ACHN (cell line): ENCODE measurements around the gene DUOX1.
"Not testable (repeated sequence)": the region's sequence is repeated elsewhere in the genome, so short reads cannot be mapped to it uniquely, and the experiment has no call there.

ENCODE experiments used
- DNase-seq: peaks from one replicate; pipeline ENCODE4 v3.0.0-alpha.2; 2015
- in situ Hi-C: cut with HindIII; loops from 2 replicates; pipeline ENCODE4 v1.10.0; 2017; ENCODE audit warnings: low sequenced_read_pairs, low pct_ligation_motif_present, low pct_unique_long_range_greater_than_20kb

The DUOX1 gene

DNA sequence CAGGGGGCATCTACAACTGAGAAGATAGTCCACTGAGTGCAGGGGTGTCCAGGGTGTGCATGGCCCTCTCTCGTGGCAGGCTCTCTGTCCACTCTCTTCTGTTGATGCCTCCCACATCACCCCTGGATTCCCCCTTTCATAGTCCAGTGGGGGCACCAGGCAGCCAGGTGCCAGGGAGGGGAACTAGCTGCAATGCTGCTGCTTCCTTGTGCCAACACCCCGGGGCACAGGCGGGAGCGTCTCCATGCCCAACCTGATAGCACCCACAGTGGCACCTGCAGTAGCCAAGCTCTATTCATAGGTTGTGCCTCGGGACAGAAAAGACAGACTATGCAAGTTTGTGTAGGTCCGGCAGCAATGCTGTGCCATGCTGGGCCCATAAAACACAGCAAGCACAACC, 27.6 kb upstream of the DUOX1 start:
- no peak for DNase-seq
- in situ Hi-C loops: no loop called here

DNA sequence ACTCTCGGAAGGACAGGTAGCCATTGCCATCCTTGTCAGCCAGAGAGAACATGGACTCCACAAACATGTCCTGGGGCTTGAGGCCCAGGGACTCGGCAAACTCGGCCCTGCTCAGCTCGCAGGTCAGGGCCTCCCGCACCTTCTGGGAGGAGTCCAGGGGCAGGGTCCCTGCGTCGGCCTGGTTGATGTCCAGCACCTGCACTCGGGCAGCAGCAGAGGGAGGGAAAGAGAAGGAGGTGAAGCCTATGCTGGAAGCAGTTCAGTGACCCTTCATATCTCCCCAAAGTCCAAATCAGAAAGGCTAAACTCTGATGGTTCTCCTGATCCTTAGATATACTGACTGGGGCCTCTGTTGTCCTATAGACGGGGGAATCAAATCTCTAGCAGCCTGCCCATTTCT, 25.6 kb upstream of the DUOX1 start:
- DNase-seq, in situ Hi-C loops: not testable (repeated sequence)

DNA sequence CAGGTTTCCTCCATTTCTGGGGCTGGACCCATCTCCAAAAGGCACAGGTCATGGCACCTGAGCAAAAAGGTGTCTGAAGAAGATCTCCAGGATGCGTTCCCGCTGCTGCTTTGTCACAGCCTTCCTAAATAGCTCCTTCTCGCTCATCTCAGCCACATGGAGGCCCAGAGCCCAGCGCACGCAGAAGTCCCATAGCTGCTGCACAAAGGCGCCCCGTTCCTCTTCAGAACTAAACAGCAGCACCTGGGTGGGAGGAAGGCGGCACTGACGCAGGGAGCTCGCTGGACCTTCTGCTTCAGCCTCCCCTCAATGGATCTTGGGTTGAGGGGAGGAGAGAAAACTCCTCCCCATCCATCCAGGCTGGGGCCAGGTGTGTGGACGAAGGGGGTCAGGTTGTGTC, 24.2 kb upstream of the DUOX1 start:
- in situ Hi-C loops: no loop called here
- DNase-seq: no peak

DNA sequence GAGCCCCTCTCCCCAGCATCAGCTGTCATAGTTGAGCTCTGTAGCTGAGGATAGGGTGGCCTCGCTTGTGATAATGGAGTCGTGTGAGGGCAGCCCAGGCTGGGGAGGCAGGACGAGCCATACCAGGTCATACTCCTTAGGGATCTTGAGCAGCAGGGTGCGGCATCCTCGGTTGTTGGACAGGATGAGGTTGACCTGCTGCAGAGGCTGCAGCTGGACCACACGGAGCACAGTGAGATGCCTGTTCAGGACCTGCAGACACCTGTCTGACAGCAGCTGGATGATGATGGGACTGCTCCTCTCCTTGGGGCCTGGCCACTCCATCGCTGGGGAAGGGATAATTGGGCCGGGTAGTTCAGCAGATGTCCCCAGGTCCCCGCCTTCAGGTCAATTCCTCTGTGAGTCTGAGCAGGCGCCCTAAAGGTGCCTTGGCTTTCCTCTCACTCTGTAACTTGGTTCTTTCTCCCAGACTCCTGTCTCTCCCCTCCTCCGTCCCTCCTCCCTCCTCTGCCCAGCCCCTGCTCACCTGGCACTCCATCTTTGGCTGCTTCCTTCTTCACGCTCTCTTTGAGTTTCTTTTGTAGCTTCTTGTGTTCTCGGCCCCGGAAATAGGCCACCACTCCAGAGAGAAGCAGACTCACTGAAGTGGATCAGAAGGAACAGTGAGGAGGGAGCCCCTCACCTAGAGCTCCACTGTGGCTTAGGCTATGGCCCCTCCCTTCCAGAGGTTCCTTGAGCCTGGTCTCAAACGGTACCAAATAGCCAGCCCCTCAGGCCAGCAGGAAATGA, 23.6 kb upstream of the DUOX1 start:
- in situ Hi-C loops: no loop called here
- DNase-seq: no peak

DNA sequence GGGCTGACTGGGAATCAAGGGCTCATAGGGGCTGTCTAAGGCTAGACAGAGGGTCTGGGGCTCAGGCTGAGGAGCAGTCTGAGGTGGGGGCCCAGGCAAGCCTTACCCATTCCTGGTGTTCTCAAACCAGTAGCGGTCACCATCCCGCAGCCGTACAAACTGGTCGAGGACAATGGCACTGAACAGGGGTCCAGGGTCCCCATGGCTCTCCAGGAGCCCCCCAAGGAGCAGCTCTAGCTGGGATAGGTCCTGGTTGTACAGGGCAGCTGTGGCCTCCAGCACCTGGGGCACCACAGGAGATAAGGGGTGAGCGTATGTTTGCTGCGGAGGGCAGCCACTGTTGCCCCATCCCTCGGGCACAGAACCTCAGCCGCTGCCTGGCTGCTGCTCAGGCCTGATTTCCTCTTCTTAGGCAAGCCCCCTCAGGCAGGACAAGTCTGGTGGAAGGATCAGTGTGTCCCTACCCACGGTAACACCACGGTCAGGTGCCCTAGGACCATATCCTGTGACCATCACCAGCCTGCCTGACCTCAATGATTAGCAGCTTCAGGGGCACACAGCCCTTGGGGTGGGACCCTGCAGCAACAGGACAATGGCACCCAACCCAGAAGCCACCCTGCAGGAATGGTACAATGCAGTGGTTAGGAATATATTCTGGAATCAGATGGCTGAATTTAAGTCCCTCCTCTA, 21.7 kb upstream of the DUOX1 start:
- no peak for DNase-seq
- in situ Hi-C loops: no loop called here

DNA sequence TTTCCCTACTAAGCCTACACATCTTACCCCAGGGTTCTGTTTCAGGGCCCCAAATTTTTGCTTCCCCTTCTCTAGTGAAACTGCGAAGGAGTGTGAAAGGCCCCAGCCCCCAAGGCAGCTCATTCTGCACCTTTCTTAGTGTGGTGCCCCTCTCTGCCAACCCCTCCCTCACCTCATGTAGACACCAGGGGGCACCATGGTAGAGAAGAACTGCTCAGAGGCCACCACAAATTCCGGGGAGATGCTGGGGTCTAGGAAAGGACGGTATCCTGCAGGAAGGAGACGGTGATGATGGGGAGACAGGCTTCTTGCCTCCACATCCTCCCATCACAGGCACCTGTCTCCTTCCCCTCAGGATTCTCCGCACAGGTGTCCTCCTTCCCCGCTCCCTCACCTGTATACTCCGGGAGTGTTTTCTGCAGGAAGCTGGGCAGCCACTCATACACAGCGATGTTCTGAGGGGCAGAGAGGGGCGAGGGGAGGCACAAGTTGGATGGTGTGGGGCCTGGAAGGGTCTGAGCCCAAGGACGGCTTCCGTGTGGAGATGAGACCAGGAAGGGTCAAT, 19.5 kb upstream of the DUOX1 start:
- DNase-seq: no peak
- in situ Hi-C loops: no loop called here

DNA sequence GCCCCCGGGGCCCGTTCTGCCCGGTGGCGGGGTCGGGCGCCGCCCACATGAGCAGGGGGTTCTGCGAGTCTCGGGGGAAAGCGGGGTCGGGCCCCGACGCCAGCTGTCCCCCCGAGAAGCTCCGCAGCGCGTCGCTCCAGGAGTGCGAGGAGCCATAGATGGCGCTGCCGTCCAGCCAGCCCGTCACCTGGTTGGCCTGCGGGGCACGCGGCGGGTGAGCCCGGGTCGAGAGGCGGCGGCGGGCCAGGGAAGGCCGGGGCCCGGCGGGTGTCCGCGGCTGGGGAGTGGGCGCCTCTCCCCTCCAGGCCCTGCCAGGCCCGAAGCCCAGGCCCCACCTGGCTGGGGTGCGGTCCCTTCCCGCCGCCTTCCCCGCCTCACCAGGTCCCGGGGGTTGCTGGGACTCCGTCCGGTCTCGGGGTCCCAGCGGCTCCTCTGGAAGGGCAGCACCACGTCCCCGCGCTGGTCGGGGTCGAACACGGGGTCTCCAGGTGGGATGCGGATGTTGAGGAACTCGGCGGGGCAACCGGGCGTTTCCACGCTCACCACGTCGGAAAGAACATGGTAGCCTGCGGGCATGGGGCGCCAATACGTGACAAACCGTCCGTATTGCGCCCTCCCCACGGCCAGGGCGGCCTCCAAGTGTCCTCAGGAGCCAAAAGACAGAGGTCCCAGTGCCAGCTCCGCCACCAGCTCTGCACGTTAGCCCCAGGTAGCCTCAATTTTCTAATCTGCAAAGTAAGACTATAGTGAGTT, 18.2 kb upstream of the DUOX1 start:
- in situ Hi-C loops: no loop called here

DNA sequence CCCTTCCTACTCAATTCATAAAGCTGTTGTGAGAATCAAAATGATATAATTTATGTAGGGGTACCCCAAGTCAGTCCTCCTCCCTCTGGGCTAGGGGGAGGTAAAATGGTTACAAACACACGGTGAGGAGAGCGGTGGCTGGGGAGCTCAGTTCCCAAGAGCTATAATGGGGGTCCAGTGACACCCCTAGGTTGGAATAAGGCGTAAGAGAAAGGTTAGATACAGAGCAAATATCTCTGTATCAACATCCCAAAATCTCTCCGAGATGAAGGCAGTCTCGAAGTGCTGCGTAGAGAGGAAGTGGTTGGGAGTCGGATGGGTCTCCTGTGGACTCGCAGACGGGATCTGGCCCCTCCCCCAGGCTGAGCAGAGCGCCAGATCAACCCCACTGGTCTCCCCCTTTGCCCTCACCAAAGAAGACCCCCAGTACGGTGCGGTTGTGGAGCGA, 17.6 kb upstream of the DUOX1 start:
- DNase-seq: no peak
- in situ Hi-C loops: no loop called here

More for the DNA sequence above, 18.2 kb upstream of the DUOX1 start:
- DNase-seq: no peak

DNA sequence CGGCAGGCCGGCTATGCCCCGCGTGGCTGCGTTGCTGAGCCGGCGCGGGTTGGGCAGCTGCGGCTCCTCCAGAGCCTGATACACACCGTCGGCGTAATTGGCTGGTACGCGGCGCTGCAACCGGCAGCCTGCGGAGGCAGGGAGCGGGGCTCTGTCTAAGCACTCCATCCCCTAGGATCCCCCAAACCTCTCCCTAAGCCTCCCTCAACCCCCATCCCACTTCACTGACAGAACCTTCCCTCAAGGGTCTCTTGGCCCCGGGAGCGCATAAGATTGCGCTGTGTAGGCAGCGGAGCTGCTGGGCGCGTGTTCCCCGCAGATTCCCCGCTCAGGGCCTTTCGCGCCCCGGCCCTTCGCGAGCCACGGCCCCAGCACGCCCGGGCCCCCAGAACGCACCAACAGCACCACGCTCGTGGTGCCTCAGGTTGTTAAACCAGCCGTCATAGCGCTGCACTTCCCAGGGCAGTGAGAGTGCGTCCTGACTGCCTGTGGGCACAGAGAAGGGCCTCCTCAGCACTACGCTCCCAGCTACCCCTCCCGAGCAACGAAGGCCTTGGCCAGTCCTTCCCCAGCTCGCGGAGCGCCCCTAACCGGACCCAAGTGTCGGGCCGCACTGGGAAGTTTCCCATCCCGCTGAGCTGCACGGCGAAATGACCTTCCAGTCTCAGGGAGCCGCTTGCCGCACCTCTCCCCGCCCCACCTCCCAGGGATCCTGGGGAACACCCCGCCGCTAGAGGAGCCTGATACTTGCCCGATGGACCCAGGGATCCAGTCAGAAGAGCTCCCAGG, 17.0 kb upstream of the DUOX1 start:
- in situ Hi-C loops: no loop called here
- no peak for DNase-seq

DNA sequence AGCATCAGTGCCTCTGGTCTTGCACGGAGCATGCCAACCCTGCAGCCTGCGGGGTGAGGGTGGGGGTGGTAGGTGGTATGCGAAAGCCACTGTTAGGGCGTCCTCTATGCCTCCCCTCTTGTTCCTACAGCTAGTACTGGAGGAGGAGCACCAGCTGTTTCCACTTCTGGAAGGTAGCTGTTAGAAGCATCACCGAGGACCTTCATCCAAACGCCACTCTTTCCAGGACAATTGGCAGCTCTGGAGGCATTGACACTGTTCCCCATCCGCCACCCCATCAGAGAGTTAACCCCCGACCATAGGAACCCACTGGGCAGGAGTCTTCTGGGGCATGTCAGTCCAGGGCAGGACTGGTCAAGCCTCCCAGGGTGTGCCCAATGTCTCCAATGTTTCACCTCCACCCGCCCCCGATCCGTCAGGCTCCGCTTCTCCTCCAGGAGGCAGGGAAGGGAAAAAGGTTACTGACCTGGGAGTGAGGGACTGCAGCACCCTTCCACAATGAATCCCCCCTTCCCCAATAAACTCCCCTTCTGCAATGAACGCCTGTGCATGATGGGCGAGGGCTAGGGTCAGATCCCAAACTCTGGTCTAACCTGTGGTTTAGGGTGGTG, 16.3 kb upstream of the DUOX1 start:
- DNase-seq: no peak
- in situ Hi-C loops: no loop called here

DNA sequence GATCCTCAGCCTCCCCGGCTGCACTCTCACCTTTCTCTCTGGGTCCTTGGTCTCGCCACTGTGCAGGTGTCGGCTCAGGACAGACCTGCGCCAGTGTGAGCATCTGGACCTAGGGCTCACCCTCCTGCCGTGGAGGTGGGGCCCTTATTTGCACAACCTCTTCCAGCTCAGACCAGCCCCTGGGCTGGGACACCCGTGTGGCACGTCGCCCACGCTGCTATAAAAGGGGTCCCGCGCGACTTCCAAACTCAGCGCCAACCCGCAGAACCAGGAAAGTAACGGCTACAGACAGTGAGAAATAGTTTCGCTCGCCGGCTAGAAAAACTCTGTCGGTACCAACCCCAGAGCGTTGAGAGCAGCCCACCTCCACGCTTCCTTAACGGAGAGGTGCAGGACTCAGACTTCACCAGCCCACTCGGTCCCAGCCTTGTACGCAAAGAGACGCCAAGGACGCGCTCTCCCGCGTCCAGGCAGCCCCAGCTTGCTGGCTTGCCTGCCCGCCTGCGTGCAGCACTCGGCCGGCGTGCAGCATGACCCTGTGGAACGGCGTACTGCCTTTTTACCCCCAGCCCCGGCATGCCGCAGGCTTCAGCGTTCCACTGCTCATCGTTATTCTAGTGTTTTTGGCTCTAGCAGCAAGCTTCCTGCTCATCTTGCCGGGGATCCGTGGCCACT, 15.6 kb upstream of the DUOX1 start, which contains the start of the genes DUOX2 and DUOXA2:
Gene DUOX2, minus strand, starts transcription at position 97 of the 675 bp plus-strand sequence. CDS start 761 bp downstream, outside the sequence.
Gene DUOXA2, plus strand, starts transcription at position 251 of the 675 bp plus-strand sequence. Its CDS starts 280 bp downstream, at position 531.
- no peak for DNase-seq
- in situ Hi-C loops: no loop called here

DNA sequence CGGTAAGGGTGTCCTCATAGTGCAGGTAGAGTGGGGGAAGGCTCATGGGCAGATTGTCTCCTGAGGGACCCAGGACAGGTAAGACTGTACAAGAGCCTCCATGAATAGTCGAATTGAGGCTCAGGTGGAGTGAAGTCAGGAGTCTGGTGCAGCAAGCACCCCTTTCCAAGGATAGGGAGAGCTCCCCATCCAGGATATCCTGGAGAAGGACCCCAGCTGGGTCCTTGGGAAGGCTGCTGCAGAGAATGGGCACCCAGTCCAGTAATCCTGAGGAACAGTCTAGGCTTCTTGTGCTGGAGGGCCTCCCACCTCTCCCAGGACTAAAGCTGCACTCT, 15.1 kb upstream of the DUOX1 start:
- in situ Hi-C loops: no loop called here
- no peak for DNase-seq

DNA sequence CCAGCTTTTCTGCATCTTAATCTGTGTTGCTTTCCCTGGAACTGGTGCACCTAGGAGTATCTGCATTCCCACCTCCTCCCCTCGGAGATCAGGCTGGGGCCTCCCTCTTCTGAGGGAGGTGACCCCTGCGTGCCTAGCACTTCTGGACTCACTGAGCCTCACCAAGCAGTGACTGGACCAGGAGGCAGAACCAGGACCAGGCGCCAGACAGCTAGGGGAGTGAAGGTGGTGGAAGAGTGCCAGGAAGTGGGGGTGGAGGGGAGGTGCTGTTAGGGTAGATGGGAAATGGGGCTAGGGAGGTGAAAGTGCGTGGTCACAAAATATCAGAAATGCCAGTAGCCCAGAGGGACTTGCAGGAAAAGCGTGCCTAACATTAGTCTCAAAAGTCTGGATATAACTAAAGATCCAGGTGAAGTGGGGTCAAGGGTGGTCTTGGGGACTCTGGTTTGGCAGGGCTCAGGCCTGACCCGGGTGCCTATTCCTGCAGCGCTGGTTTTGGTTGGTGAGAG, 14.4 kb upstream of the DUOX1 start:
- no peak for DNase-seq
- in situ Hi-C loops: no loop called here

DNA sequence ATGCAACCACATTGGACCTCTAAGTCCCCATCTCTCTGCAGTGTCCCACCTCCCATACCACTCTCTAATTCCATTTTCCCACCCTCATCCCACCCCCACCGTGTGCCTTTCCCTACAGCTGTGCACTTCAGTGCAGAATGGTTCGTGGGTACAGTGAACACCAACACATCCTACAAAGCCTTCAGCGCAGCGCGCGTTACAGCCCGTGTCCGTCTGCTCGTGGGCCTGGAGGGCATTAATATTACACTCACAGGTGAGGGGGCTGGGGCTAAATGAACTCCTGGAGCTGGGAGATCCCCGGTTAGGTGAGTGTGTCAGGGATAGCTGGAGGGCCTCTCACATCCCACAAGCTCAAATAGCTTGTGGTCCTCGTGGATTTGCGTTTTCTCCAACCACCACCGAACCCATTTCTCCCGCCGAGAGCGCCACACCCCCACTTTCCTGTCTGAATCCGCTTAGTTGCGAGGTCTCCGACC, 13.8 kb upstream of the DUOX1 start:
- in situ Hi-C loops: no loop called here
- DNase-seq: no peak

DNA sequence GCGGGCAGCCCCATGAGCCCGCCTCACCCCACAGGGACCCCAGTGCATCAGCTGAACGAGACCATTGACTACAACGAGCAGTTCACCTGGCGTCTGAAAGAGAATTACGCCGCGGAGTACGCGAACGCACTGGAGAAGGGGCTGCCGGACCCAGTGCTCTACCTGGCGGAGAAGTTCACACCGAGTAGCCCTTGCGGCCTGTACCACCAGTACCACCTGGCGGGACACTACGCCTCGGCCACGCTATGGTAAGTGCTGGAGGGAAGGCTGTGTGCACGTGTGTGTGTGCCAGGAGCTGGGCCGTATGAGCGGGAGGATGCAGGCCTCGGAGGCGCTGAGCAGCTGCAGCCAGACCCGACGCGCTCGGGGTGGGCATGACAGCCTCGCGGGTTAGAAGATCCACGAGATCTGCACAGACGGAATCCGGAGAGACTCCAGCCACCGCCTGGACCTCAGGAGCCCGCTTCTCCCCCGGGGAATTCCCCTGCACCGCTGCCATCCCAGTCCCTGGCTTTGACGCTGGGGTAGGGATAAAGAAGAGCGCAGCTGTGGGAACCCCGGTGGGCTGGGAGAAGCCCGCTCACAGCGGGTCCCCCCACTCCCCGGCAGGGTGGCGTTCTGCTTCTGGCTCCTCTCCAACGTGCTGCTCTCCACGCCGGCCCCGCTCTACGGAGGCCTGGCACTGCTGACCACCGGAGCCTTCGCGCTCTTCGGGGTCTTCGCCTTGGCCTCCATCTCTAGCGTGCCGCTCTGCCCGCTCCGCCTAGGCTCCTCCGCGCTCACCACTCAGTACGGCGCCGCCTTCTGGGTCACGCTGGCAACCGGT, 13.1 kb upstream of the DUOX1 start:
- DNase-seq: no peak
- in situ Hi-C loops: no loop called here
